ENCODE results near the gene COL19A1.
"Not testable (repeated sequence)": the region's sequence is repeated elsewhere in the genome, so short reads cannot be mapped to it uniquely, and the experiment has no call there.

- TF ChIP-seq POLR2A, POLR2AphosphoS5, CTCF (IDR thresholded peaks at IDR 0.05): not testable (repeated sequence)
Observed at GRCh38 chr6:69892561-69892960, 26.2 kb downstream of the COL19A1 start.

Measured in prostate gland (tissue), 2 donors.